NCI-H2029 treated with DMSO at 0.1 percent for 48 hours (cell line): Measurements from ENCODE around the gene DHRS3.

ENCODE experiments used
- DNase-seq: peaks from one replicate; lab custom pipeline; 2025; lab: John Stamatoyannopoulos, UW

The DHRS3 gene

DNA sequence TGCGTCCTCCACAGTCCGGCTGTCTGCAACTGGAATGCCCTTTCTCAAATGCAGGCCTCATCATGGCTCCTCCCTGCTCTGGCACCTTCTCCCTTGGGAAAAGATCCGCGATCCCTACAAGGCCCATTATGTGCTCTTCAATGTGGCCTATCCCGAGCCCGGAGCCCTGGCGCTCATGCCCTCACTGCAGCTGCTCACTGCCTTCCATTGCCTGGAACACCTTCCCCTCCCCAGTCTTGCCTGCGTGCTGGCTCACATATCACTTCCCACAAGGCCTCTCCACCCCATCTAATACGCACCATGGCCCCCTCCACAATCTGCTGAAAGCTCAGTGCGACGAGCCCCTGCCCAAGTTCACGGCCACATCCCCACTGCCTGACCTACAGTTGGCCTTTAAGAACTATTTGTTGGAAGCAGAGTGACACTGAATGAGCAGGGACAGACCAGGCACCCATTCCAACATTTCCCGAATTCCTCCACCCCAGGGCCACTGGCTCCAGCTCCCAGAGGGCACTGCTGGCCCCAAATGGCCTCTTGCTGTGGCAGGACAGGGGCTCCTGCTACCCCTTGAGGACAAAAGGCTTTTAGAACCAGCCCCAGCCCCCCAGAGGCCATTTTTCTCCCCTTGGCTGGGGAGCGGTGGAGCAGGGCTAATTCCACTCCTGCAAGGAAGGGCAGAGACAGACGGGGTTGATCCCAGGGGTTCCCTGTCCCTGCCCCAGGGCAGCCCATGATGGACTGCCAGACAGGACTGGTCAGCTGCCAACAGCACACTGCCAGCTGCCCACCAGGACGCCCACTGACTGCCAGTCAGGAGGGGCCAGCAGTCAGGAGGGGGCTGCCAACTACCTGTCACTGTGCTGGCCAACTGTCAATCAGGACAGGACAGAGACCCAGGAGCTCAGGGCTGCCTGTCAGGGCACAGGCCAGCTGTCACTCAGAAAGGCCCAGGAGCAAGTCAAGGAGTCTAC is 64.8 kb downstream of the DHRS3 start:
- no peak for DNase-seq

GRCh38 chr1:12552111-12552888 is 65.7 kb downstream of the DHRS3 start:
- DNase-seq = no peak

DNA sequence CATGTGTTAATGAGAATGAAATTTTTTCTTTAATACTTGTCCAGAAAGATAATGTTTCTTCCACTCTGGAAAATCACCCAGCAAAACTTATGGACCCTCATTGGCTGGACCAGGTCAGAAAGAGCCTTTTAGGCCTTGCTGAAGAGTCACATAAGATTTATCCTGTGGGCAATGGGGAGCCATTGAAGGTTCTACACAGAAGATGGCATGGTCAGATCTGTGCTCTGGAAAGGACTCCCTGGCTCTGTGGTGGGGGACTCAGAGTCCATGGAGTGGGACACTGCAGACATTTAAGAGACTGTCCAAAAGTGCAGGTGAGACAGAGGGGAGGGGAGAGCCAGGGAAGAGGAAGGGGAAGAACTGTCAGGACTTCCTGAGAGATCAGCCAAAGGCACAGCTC is 66.4 kb downstream of the DHRS3 start:
- DNase-seq = no peak

- peak; percentile 18 for DNase-seq
These were observed 68.3 kb downstream of the DHRS3 start for GRCh38 chr1:12549460-12550349.

- DNase-seq = no peak
These were observed 69.0 kb downstream of the DHRS3 start for GRCh38 chr1:12548973-12549459.

- no peak for DNase-seq
These were observed 69.6 kb downstream of the DHRS3 start for GRCh38 chr1:12548279-12548972.

DNA sequence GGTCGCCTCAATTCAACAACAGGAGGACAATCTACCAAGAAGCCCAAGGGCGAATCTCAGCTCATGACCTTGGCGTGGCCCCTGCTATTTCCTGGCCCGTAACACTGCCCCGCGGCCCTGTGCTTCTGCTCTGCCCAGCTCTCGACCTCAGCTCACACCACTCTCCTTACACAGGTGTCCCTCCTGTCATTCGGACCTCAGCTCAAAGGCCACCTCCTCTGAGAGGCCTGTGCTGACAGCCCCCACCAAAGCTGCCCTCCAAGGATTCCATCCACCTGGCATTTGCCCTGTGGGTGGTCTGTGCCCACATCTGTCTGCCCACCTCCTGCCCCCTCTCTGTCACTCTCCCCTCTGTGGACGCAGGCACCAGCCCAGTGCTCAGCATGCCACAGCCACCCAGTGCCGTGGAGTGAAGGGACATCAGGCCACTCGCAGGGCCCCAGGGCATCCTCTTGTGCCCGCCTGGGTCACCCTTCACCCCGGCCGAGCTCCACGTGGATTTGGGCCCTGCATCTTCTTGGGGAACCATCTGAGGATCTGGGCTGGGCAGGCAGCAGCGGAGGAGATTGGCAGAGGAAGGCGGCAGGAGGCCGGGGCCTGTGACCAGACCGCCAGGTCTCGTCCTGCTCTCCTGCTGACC is 70.3 kb downstream of the DHRS3 start:
- no peak for DNase-seq

DNA sequence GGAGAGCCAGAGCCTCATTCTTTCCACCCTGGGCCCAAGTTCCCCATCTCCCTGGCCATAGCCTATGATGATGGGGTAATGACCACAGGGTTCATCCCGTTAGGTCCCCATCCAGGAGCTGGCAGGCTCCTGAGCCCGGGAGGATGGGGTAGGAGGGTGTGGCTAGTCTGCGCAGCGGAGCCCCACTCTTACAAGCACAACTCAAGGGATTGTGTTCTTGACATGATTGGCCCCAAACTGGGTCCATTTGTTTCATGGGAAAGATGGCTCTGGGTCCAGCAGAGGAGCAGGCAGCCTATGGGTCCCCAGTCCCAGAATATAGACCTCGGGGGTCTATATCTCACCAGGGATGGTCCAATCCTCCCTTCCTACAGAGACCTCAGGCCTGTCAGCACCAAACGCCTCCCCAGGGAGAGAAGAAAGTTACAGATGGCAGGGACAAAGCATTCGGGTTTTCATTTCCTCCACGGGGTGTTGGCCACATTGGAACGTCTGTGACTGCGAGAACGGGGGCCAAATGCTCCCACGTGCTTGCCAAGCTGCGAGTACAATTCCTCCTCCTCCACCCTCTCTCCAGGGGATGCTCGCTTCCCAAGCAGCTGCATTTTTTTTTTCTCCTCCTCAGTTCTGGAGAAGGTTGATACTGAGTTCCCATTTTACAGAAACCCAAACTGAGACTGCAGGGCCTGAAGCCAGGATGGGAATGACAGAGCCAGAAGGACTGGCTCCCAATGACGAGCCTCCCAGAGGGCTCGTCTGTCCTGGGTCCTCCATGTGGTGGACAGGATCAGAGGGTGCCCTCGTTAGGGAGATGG is 71.0 kb downstream of the DHRS3 start:
- no peak for DNase-seq

- DNase-seq = no peak
These were observed 73.0 kb downstream of the DHRS3 start for GRCh38 chr1:12544992-12545391.

GRCh38 chr1:12544357-12544756 is 73.7 kb downstream of the DHRS3 start:
- no peak for DNase-seq

DNA sequence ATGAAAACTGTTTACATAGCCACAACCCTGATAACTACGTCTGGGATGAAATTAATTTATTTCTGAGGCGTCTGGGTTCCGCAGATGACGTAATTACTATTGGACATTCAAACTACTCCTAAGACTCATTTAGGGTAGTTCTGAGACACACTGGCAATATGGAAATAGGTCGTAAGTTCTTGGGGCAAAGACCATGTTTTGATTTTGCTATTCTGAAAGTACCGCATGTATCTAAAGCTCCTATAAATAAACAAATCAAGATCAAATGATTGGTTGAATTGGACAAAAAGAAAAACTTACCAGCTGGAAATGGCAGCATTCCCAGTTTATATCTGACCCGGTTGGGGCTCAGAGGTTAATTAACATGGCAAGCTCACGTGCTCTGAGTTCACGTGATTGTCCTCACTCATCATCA is 74.3 kb downstream of the DHRS3 start:
- DNase-seq = no peak

DNA sequence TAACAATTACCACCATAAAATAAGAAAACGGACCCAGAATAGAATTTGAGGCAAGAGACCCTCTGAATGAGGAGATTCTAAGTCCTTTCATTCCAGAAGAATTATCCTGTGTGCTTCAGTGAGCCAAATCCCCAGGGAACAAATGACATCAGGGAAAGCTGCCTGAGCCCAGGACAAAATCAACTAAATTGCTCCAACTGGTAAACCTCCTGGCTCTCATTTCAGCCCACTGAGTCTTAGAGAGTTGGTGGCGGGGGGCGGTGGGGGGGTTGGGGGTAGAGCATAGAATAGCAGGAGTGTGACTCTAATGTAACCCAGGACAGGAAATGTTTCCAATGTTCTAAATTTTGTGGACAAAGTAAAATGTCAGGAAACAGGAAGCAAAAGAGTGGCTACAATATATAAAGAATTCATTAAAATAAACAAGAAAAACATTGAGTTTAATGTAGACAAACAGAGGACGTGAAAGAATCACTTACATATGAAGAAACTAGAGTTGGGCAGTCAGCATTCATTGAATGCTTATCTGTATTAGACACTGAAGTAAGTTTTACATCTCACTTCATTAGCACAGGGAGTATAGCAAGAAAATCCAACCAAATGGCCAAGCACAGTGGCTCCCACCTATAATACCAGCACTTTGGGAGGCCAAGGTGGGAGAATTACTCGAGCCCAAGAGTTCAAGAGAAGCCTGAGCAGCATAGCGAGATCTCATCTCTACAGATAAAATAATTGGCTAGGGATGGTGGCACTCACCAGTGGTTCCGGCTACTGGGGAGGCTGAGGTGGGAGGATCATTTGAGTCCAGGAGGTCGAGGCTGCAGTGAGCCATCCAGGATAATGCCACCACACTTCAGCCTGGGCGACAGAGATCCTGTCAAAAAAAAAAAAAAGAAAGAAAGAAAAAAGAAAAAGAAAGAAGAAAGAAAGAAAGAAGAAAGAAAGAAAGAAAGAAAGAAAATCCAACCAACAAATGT is 75.1 kb downstream of the DHRS3 start:
- no peak for DNase-seq

DNA sequence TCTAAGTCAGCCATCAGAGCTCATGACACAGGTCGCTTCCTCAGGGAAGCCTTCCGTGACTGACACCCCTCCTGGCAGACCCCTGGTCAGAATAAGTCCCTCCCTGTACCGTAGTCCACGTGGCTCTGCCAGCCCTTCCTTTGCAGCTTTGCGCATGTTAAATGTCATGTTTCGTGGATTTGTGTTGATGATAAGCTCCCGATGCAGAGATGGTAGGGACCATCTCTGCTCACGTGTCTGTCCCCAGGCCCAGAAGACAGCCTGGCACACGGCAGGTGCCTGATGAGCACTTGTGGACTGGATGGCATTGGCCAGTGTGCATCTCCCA is 75.9 kb downstream of the DHRS3 start:
- no peak for DNase-seq

GRCh38 chr1:12541274-12542137 is 76.5 kb downstream of the DHRS3 start:
- no peak for DNase-seq

GRCh38 chr1:12540580-12541273 is 77.3 kb downstream of the DHRS3 start:
- no peak for DNase-seq

DNA sequence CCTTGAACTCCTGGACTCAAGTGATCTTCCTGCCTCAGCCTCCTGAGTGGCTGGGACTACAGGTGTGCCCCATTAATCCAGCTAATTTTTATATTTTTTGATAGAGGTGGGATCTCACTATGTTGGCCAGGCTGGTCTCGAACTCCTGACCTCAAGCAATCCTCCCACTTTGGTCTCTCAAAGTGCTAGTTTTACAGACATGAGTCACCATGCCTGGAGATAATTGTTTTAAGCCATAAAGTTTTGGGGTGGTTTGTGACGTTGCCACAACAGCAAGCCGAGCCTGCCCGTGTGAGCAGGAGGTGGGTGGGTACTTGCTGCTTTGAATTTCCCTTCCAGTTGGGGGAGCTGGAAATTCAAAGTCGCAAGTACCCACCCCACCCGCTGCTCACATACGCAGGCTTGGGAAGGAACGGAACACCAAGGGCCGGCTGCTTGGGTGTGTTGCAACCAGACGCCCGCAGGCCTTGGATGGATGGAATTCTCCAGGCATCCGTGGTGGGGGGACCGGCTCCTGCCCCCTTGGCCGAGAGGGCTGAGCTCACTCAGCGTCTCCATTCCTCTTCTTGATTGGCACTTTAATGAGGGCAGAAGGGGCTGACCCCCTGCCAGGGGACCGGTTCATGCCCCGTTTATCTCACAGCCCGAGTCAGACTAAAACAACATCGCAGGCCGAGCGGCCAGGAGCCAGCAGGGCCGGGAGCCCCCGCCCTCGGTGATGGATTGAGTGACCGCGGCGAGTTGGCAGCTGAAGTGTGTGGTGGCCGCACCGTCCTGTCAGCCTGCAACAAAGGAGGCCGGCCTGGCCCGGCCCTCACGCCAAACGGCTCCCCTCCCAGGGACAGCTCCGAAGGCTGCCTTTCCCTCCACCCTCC is 78.1 kb downstream of the DHRS3 start:
- no peak for DNase-seq
